ENCODE data around the gene RPS16. TPM values are rescaled to one million over a fixed set of nuclear protein-coding genes. Genes with fewer than 3 reads are reported as not detected.

Gene RPS16
- total and polyA plus RNA-seq, 2 of the 13 experiments (the other 11 are each of a cell fraction or from before 2014, with no cell fraction given), result 488 to 2,583 TPM

- TF ChIP-seq MATR3 (CRISPR knock-in tag; IDR thresholded peaks at IDR 0.05) (no peak), ZNF609 (CRISPR knock-in tag; IDR thresholded peaks at IDR 0.05; ENCODE audit: borderline replicate concordance) (no peak), NKX3-1 (CRISPR knock-in tag; IDR thresholded peaks at IDR 0.05) (no peak), ZBTB25 (CRISPR knock-in tag; IDR thresholded peaks at IDR 0.05) (0 out of 2 replicates have a peak, but pooled peaks have one; percentile 28), FOXO4 (CRISPR knock-in tag; conservative IDR thresholded peaks at IDR 0.05) (no peak), E2F2 (CRISPR knock-in tag; IDR thresholded peaks at IDR 0.05; ENCODE audit: borderline replicate concordance) (no peak), CC2D1A (CRISPR knock-in tag; IDR thresholded peaks at IDR 0.05) (no peak), ZNF451 (CRISPR knock-in tag; IDR thresholded peaks at IDR 0.05) (no peak), ZNF432 (CRISPR knock-in tag; IDR thresholded peaks at IDR 0.05; ENCODE audit: borderline replicate concordance) (no peak), FLYWCH1 (CRISPR knock-in tag; IDR thresholded peaks at IDR 0.05) (no peak), SETDB1 (CRISPR knock-in tag; IDR thresholded peaks at IDR 0.05; ENCODE audit: borderline replicate concordance) (no peak), ISL2 (CRISPR knock-in tag; IDR thresholded peaks at IDR 0.05) (no peak), FOXP4 (CRISPR knock-in tag; IDR thresholded peaks at IDR 0.05) (0 out of 2 replicates have a peak, but pooled peaks have one; percentile 7), BCLAF1 (IDR thresholded peaks at IDR 0.05) (no peak)
Observed at GRCh38 chr19:39428283-39429112, 7.3 kb downstream of the RPS16 start (continued).

Data from HepG2 (cell line).